H9 (cell line): ENCODE data around the gene CPA2. TPM values are rescaled to one million over a fixed set of nuclear protein-coding genes. Genes with fewer than 3 reads are reported as not detected.

Experiments
- DNase-seq: peaks from one replicate; pipeline ENCODE4 v3.0.0-alpha.2; 2017
- H2AFZ ChIP-seq: one replicate; pipeline ENCODE4 v1.6.1; 2013; ENCODE audit warnings: mild to moderate bottlenecking, low read length, control low read depth, moderate library complexity
- H2AK5ac ChIP-seq: 2 replicates; pipeline ENCODE4 v1.6.1; 2013; ENCODE audit warnings: low read length, control low read depth, mixed read lengths; ENCODE audit not compliant: insufficient read length
- H2BK120ac ChIP-seq: one replicate; pipeline ENCODE4 v1.6.1; 2013; ENCODE audit warnings: low read depth, mild to moderate bottlenecking, low read length, control low read depth, inconsistent platforms; ENCODE audit not compliant: poor library complexity, severe bottlenecking
- H2BK12ac ChIP-seq: 2 replicates; pipeline ENCODE4 v1.6.1; 2013; ENCODE audit warnings: low read length, control low read depth, mixed read lengths, low read depth; ENCODE audit not compliant: insufficient read length
- H2BK15ac ChIP-seq: 2 replicates; pipeline ENCODE4 v1.6.1; 2013; ENCODE audit warnings: low read depth, low read length, control low read depth
- H2BK20ac ChIP-seq: one replicate; pipeline ENCODE4 v1.6.1; 2013; ENCODE audit warnings: low read depth, mild to moderate bottlenecking, low read length, control low read depth, inconsistent platforms; ENCODE audit not compliant: poor library complexity, severe bottlenecking
- H2BK5ac ChIP-seq: 2 replicates; pipeline ENCODE4 v1.6.1; 2013; ENCODE audit warnings: low read length, control low read depth, mixed read lengths; ENCODE audit not compliant: insufficient read length
- H3K14ac ChIP-seq: 2 replicates; pipeline ENCODE4 v1.6.1; 2013; ENCODE audit warnings: low read length, control low read depth; ENCODE audit not compliant: insufficient read depth
- H3K18ac ChIP-seq: 2 replicates; pipeline ENCODE4 v1.6.1; 2013; ENCODE audit warnings: low read depth, mild to moderate bottlenecking, mixed read lengths, low read length, control low read depth; ENCODE audit not compliant: insufficient read length
- H3K23ac ChIP-seq: 2 replicates; pipeline ENCODE4 v1.6.1; 2013; ENCODE audit warnings: low read length, control low read depth, mixed read lengths, low read depth; ENCODE audit not compliant: insufficient read length
- H3K23me2 ChIP-seq: 2 replicates; pipeline ENCODE4 v1.6.1; 2013; ENCODE audit warnings: low read depth, mild to moderate bottlenecking, mixed read lengths, low read length, control low read depth; ENCODE audit not compliant: insufficient read length, poor library complexity, severe bottlenecking
- H3K27ac ChIP-seq: 2 replicates; pipeline ENCODE4 v1.5.1; 2013; ENCODE audit warnings: low read length, control low read depth, mixed read lengths, low read depth; ENCODE audit not compliant: insufficient read length
- H3K27me3 ChIP-seq: 2 replicates; pipeline ENCODE4 v1.6.1; 2013; ENCODE audit warnings: low read length, control low read depth, inconsistent platforms; ENCODE audit not compliant: insufficient read depth
- H3K4ac ChIP-seq: 2 replicates; pipeline ENCODE4 v1.6.1; 2013; ENCODE audit warnings: low read depth, mild to moderate bottlenecking, control low read depth, inconsistent platforms, low read length, moderate library complexity
- H3K4me1 ChIP-seq: 2 replicates; pipeline ENCODE4 v1.6.1; 2013; ENCODE audit warnings: low read length, control low read depth, inconsistent platforms; ENCODE audit not compliant: insufficient read depth
- H3K4me2 ChIP-seq: 2 replicates; pipeline ENCODE4 v1.6.1; 2013; ENCODE audit warnings: low read length, control low read depth, mixed read lengths; ENCODE audit not compliant: insufficient read length, insufficient read depth
- H3K56ac ChIP-seq: 2 replicates; pipeline ENCODE4 v1.6.1; 2013; ENCODE audit warnings: low read depth, mild to moderate bottlenecking, mixed read lengths, low read length, control low read depth; ENCODE audit not compliant: insufficient read length
- H3K79me1 ChIP-seq: 2 replicates; pipeline ENCODE4 v1.6.1; 2013; ENCODE audit warnings: low read depth, mild to moderate bottlenecking, moderate library complexity, low read length, control low read depth, inconsistent platforms; ENCODE audit not compliant: insufficient read depth, poor library complexity, severe bottlenecking
- H3K79me2 ChIP-seq: 2 replicates; pipeline ENCODE4 v1.6.1; 2013; ENCODE audit warnings: low read length, control low read depth, inconsistent platforms; ENCODE audit not compliant: insufficient read depth
- H3K9ac ChIP-seq: 2 replicates; pipeline ENCODE4 v1.6.1; 2013; ENCODE audit warnings: low read length, control low read depth, mixed read lengths; ENCODE audit not compliant: insufficient read length; ENCODE audit errors: extremely low read depth
- H3K9me3 ChIP-seq: one replicate; pipeline ENCODE4 v1.6.1; 2013; ENCODE audit warnings: low read depth, low read length, inconsistent platforms; ENCODE audit not compliant: control insufficient read depth
- H3T11ph ChIP-seq: one replicate; pipeline ENCODE4 v1.6.1; 2013; ENCODE audit warnings: mild to moderate bottlenecking, low read length, control low read depth, inconsistent platforms
- H4K20me1 ChIP-seq: one replicate; pipeline ENCODE4 v1.6.1; 2013; ENCODE audit not compliant: control insufficient read depth, insufficient read length, insufficient read depth
- H4K5ac ChIP-seq: 2 replicates; pipeline ENCODE4 v1.6.1; 2013; ENCODE audit warnings: low read depth, mild to moderate bottlenecking, mixed read lengths, low read length, control low read depth; ENCODE audit not compliant: insufficient read length
- H4K8ac ChIP-seq: replicated peaks from 2 replicates; pipeline ENCODE4 v1.6.1; 2013; ENCODE audit warnings: low read length, control low read depth, mixed read lengths, low read depth; ENCODE audit not compliant: insufficient read length
- H4K91ac ChIP-seq: 2 replicates; pipeline ENCODE4 v1.6.1; 2013; ENCODE audit warnings: low read depth, mild to moderate bottlenecking, moderate library complexity, mixed read lengths, low read length, control low read depth; ENCODE audit not compliant: insufficient read length
- H3K27ac Mint-ChIP-seq, 3 experiments: 2 replicates in 2 of 3; 3 replicates in 1 of 3; pipeline ENCODE4 v1.8.0; 2020 to 2021; ENCODE audit warnings: mixed read lengths in 3 of 3, mild to moderate bottlenecking in 1 of 3, moderate library complexity in 1 of 3
- H3K27me3 Mint-ChIP-seq: 2 replicates; pipeline ENCODE4 v1.8.0; 2021; ENCODE audit warnings: low read depth, mild to moderate bottlenecking, moderate library complexity, mixed read lengths
- H3K36me3 Mint-ChIP-seq, 3 experiments: 2 replicates in 2 of 3; 3 replicates in 1 of 3; pipeline ENCODE4 v1.8.0; 2020 to 2021; ENCODE audit warnings: low read depth in 3 of 3, mixed read lengths in 3 of 3; ENCODE audit not compliant: insufficient read depth in 1 of 3
- H3K4me1 Mint-ChIP-seq, 2 experiments: 2 replicates each; pipeline ENCODE4 v1.8.0; 2020; ENCODE audit warnings: mixed read lengths in 2 of 2
- H3K4me3 Mint-ChIP-seq, 2 experiments: 2 replicates in 1 of 2; 3 replicates in 1 of 2; pipeline ENCODE4 v1.8.0; 2020 to 2021; ENCODE audit warnings: mild to moderate bottlenecking in 2 of 2, mixed read lengths in 2 of 2, moderate library complexity in 1 of 2
- H3K9me3 Mint-ChIP-seq, 2 experiments: 2 replicates in 1 of 2; 3 replicates in 1 of 2; pipeline ENCODE4 v1.8.0; 2020; ENCODE audit warnings: mild to moderate bottlenecking in 2 of 2, mixed read lengths in 2 of 2, moderate library complexity in 1 of 2
- WGBS: extraction: QIAGEN DNeasy Blood & Tissue Kit; methylation state at CpG from one replicate; pipeline ENCODE4 v1.1.7; 2013; ENCODE audit warnings: missing lambda C conversion rate, low lambda C conversion rate, mixed read lengths; ENCODE audit not compliant: insufficient read length; ENCODE audit errors: extremely low coverage; 5-methylcytosine and 5-hydroxymethylcytosine counted together
- total RNA-seq: library from RNA; stranded (reverse); gene quantifications from 2 replicates; pipeline ENCODE4 v1.2.1, GENCODE V29; 2021
- TF ChIP-seq, protein P1 (sequence below): fragments of 200-600 bp; sonication (generic); conservative IDR thresholded peaks from 3 replicates; pipeline ENCODE4 v1.8.0; 2021; ENCODE audit warnings: antibody characterized with exemption, mild to moderate bottlenecking

Gene CPA2
- total RNA-seq, 1 experiment from 2014 or later, result not detected

GRCh38 chr7:130231792-130232191 is 34.9 kb upstream of the CPA2 start:
- H4K91ac ChIP-seq, result no peak overlapping the region
- no peaks in the 10 kb centered on the region for H3K4me1 ChIP-seq
- TF ChIP-seq, protein P1, sequence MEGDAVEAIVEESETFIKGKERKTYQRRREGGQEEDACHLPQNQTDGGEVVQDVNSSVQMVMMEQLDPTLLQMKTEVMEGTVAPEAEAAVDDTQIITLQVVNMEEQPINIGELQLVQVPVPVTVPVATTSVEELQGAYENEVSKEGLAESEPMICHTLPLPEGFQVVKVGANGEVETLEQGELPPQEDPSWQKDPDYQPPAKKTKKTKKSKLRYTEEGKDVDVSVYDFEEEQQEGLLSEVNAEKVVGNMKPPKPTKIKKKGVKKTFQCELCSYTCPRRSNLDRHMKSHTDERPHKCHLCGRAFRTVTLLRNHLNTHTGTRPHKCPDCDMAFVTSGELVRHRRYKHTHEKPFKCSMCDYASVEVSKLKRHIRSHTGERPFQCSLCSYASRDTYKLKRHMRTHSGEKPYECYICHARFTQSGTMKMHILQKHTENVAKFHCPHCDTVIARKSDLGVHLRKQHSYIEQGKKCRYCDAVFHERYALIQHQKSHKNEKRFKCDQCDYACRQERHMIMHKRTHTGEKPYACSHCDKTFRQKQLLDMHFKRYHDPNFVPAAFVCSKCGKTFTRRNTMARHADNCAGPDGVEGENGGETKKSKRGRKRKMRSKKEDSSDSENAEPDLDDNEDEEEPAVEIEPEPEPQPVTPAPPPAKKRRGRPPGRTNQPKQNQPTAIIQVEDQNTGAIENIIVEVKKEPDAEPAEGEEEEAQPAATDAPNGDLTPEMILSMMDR, result no peak
- Mint-ChIP-seq H3K27me3 (peaks cover 5% of the 10 kb centered on the region), H3K27ac (no peak overlapping the region), H3K36me3 (peaks cover 0 to 8% (median 2%) of the 10 kb centered on the region in 3 experiments; a peak in 3 of 7 replicates), H3K4me3 (no peak overlapping the region), H3K4me1 (peaks cover 14 to 17% of the 10 kb centered on the region in 2 experiments), H3K9me3 (peaks cover 0 to 3% of the 10 kb centered on the region in 2 experiments; a peak in 2 of 5 replicates)
- H2BK15ac ChIP-seq, result no peak overlapping the region
- H3K9ac ChIP-seq, result no peak overlapping the region
- no peak overlapping the region for H2AFZ ChIP-seq
- no peak overlapping the region for H3K4me2 ChIP-seq
- H4K8ac ChIP-seq, result no peak overlapping the region
- H3K56ac ChIP-seq, result no peak overlapping the region
- H3K14ac ChIP-seq, result no peak overlapping the region
- no peak overlapping the region for H3K27ac ChIP-seq
- no peak overlapping the region for H3T11ph ChIP-seq
- H2BK5ac ChIP-seq, result no peak overlapping the region
- H3K23ac ChIP-seq, result no peak overlapping the region
- H3K4ac ChIP-seq, result no peak overlapping the region
- no peaks in the 10 kb centered on the region for H3K27me3 ChIP-seq
- H3K79me1 ChIP-seq, result no peaks in the 10 kb centered on the region
- no peaks in the 10 kb centered on the region for H3K9me3 ChIP-seq
- no peaks in the 10 kb centered on the region for H3K79me2 ChIP-seq
- H2BK12ac ChIP-seq, result no peak overlapping the region
- H2AK5ac ChIP-seq, result no peak overlapping the region
- H2BK120ac ChIP-seq, result no peak overlapping the region
- H4K5ac ChIP-seq, result no peak overlapping the region
- no CpG with 5 or more reads among the region's 6 CpGs for WGBS
- H3K18ac ChIP-seq, result no peak overlapping the region
- H3K23me2 ChIP-seq, result no peaks in the 10 kb centered on the region
- H4K20me1 ChIP-seq, result no peaks in the 10 kb centered on the region
- no peak overlapping the region for H2BK20ac ChIP-seq
- DNase-seq, result no peak
